GM12891 (cell line): Measurements from ENCODE around the gene FIGN.

Experiments used
- POLR2A ChIP-seq: IDR thresholded peaks from 2 replicates; pipeline ENCODE4 v1.6.1; 2011; ENCODE audit warnings: low read depth, low read length, control low read depth
- POLR2AphosphoS5 ChIP-seq: IDR thresholded peaks from 2 replicates; pipeline ENCODE4 v1.6.1; 2011; ENCODE audit warnings: low read depth, low read length, control low read depth
- TAF1 ChIP-seq: IDR thresholded peaks from 2 replicates; pipeline ENCODE4 v1.6.1; 2011; ENCODE audit warnings: low read depth, low read length, control low read depth

- TF ChIP-seq POLR2A: no peak
- TF ChIP-seq POLR2AphosphoS5: no peak
- no peak for TF ChIP-seq TAF1
Observed at GRCh38 chr2:163729636-163730273, 6.1 kb downstream of the FIGN start.
